CD14-positive monocyte (primary cell): Measurements from ENCODE around the gene ITGB3. TPM values are rescaled to one million over a fixed set of nuclear protein-coding genes. Genes with fewer than 3 reads are reported as not detected.

Experiments
- DNase-seq, 3 donors: peaks; one replicate each; pipeline ENCODE4 v3.0.0-alpha.2; 2011 to 2022
- H2AFZ ChIP-seq: 2 replicates; pipeline ENCODE4 v1.6.0; 2012; ENCODE audit warnings: mild to moderate bottlenecking, low read depth, low read length, inconsistent platforms; ENCODE audit not compliant: insufficient read depth, poor library complexity, severe bottlenecking
- H3K27ac ChIP-seq, 2 donors: 1 replicate in 1 of 2; 2 replicates in 1 of 2; pipeline ENCODE4 v1.5.1; 2012 to 2013; ENCODE audit warnings: low read length in 2 of 2, control low read depth in 1 of 2, inconsistent platforms in 1 of 2, low read depth in 1 of 2, mild to moderate bottlenecking in 1 of 2
- H3K27me3 ChIP-seq, 2 donors: one replicate each; pipeline versions ENCODE4 v1.6.0 to v1.6.1; 2011 to 2013; ENCODE audit warnings: low read length in 2 of 2; ENCODE audit not compliant: control insufficient read depth in 2 of 2, insufficient read depth in 2 of 2
- H3K36me3 ChIP-seq, 2 donors: replicated peaks in 1 of 2; 1 replicate in 1 of 2; 2 replicates in 1 of 2; pipeline versions ENCODE4 v1.5.1 to v1.6.1; 2012 to 2013; ENCODE audit warnings: low read length in 2 of 2, control low read depth in 1 of 2, inconsistent platforms in 1 of 2, mild to moderate bottlenecking in 1 of 2; ENCODE audit not compliant: insufficient read depth in 2 of 2, control insufficient read depth in 1 of 2
- H3K4me1 ChIP-seq, 2 donors: 1 replicate in 1 of 2; 2 replicates in 1 of 2; pipeline versions ENCODE4 v1.5.1 to v1.6.1; 2012 to 2013; ENCODE audit warnings: low read length in 2 of 2, control low read depth in 1 of 2, inconsistent platforms in 1 of 2, mild to moderate bottlenecking in 1 of 2, moderate library complexity in 1 of 2; ENCODE audit not compliant: insufficient read depth in 2 of 2, control insufficient read depth in 1 of 2
- H3K4me2 ChIP-seq: replicated peaks from 2 replicates; pipeline ENCODE3; 2012; ENCODE audit warnings: low read length, moderate library complexity, mild to moderate bottlenecking; ENCODE audit not compliant: poor library complexity, severe bottlenecking; ENCODE audit errors: extremely low read depth
- H3K4me3 ChIP-seq, 3 experiments: fragments of 200-600 bp in 1 of 3; sonication (generic) in 1 of 3; replicated peaks in 1 of 3; 1 replicate in 2 of 3; 2 replicates in 1 of 3; pipeline ENCODE4 v1.5.1; 2011 to 2013; ENCODE audit warnings: low read length in 3 of 3, mild to moderate bottlenecking in 3 of 3, control low read depth in 2 of 3, low read depth in 2 of 3, inconsistent platforms in 1 of 3, moderate library complexity in 1 of 3
- H3K79me2 ChIP-seq: 2 replicates; pipeline ENCODE4 v1.6.0; 2012; ENCODE audit warnings: mild to moderate bottlenecking, control low read depth, inconsistent platforms, low read length, moderate library complexity; ENCODE audit not compliant: insufficient read depth
- H3K9ac ChIP-seq: 2 replicates; pipeline ENCODE4 v1.6.0; 2017; ENCODE audit warnings: low read length, mild to moderate bottlenecking; ENCODE audit not compliant: insufficient read depth, poor library complexity, severe bottlenecking
- H3K9me3 ChIP-seq, 2 donors: replicated peaks in 1 of 2; 1 replicate in 1 of 2; 2 replicates in 1 of 2; pipeline versions ENCODE4 v1.5.1 to v1.6.1; 2012 to 2013; ENCODE audit warnings: low read length in 2 of 2, control low read depth in 1 of 2; ENCODE audit not compliant: control insufficient read depth in 1 of 2, insufficient read depth in 1 of 2
- H4K20me1 ChIP-seq: 2 replicates; pipeline ENCODE4 v1.6.0; 2012; ENCODE audit warnings: mild to moderate bottlenecking, low read length, control low read depth, moderate library complexity; ENCODE audit not compliant: insufficient read depth
- H3K27ac Mint-ChIP-seq, 7 donors: one replicate each; pipeline ENCODE4 v1.8.0; 2020; ENCODE audit warnings: mild to moderate bottlenecking in 7 of 7, mixed read lengths in 7 of 7, moderate library complexity in 6 of 7, inconsistent platforms in 2 of 7
- H3K27me3 Mint-ChIP-seq, 3 donors: one replicate each; pipeline ENCODE4 v1.8.0; 2021 to 2022; ENCODE audit warnings: low read depth in 3 of 3, mild to moderate bottlenecking in 3 of 3, mixed read lengths in 3 of 3, moderate library complexity in 3 of 3, inconsistent platforms in 1 of 3
- H3K36me3 Mint-ChIP-seq, 2 donors: one replicate each; pipeline ENCODE4 v1.8.0; 2020; ENCODE audit warnings: mixed read lengths in 2 of 2, inconsistent platforms in 1 of 2, mild to moderate bottlenecking in 1 of 2
- H3K4me1 Mint-ChIP-seq: one replicate; pipeline ENCODE4 v1.8.0; 2020; ENCODE audit warnings: mild to moderate bottlenecking, mixed read lengths
- H3K4me3 Mint-ChIP-seq, 2 donors: one replicate each; pipeline ENCODE4 v1.8.0; 2020; ENCODE audit warnings: mild to moderate bottlenecking in 2 of 2, mixed read lengths in 2 of 2, moderate library complexity in 1 of 2
- H3K9me3 Mint-ChIP-seq, 7 donors: one replicate each; pipeline ENCODE4 v1.8.0; 2020 to 2022; ENCODE audit warnings: mixed read lengths in 7 of 7, mild to moderate bottlenecking in 6 of 7, moderate library complexity in 6 of 7, inconsistent platforms in 2 of 7
- WGBS: methylation state at CpG from one replicate; pipeline ENCODE4 v1.1.5; 2013; ENCODE audit warnings: missing lambda C conversion rate; ENCODE audit not compliant: insufficient coverage; 5-methylcytosine and 5-hydroxymethylcytosine counted together
- intact Hi-C, 2 donors: fragments of 100-400 bp; cut with micrococcal nuclease; formaldehyde crosslinking; loops; one replicate each; pipeline versions ENCODE4 v1.15.0 to v1.15.1; 2023
- polyA plus RNA-seq, 3 donors: library from polyadenylated mRNA; depleted of rRNA in 1 of 3; unstranded in 2 of 3; stranded (reverse) in 1 of 3; fragments of 300-500 nt in 2 of 3; fragments of >200 nt in 1 of 3; fragmentation: Illumina TruSeq in 2 of 3; gene quantifications; 1 replicate in 2 of 3; 2 replicates in 1 of 3; pipeline ENCODE4 v1.2.3, GENCODE V29; 2012 to 2021
- TF ChIP-seq, protein P1 (sequence below): fragments of 200-600 bp; IDR thresholded peaks from one replicate; pipeline ENCODE4 v1.8.0; 2022; ENCODE audit warnings: antibody characterized with exemption, mild to moderate bottlenecking

ITGB3 gene
- polyA plus RNA-seq, 3 donors: 0.01 to 1.6 (median 1.3) TPM

DNA sequence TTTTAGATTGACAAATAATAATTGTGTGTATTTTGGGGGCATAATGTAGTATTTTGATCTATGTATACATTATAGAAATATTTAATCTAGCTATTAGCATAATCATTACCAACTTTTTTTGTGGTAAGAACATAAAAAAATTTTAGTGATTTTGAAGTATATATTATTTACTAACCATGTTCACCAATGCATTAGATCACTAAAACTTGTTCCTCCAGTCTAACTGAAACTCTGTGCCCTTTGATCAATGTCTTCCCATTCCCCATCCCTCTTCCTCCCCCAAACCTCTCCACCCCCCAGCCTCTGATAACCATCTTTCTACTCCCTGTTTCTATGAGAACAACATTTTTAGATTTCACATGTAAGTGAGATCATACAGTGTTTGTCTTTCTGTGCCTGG, 78.7 kb downstream of the ITGB3 start:
- Mint-ChIP-seq H3K4me3 (no peak overlapping the region), H3K4me1 (peaks cover 8% of the 10 kb centered on the region), H3K27ac (no peak overlapping the region), H3K9me3 (peaks cover 0 to 6% (median 4%) of the 10 kb centered on the region in 7 donors), H3K36me3 (peaks cover 18 to 27% of the 10 kb centered on the region in 2 donors), H3K27me3 (no peaks in the 10 kb centered on the region)
- intact Hi-C loops: no loop called here
- Histone ChIP-seq H3K4me1 (peaks cover 5 to 14% of the 10 kb centered on the region in 2 donors), H3K4me3 (no peak overlapping the region), H3K36me3 (peaks cover 0 to 10% of the 10 kb centered on the region in 2 donors), H3K27ac (no peak overlapping the region), H3K9me3 (no peaks in the 10 kb centered on the region), H3K27me3 (peaks cover 0 to 2% of the 10 kb centered on the region in 2 donors), H4K20me1 (no peaks in the 10 kb centered on the region), H3K79me2 (no peaks in the 10 kb centered on the region), H3K9ac (no peak overlapping the region), H3K4me2 (no peak overlapping the region), H2AFZ (no peak overlapping the region)
- TF ChIP-seq, protein P1, sequence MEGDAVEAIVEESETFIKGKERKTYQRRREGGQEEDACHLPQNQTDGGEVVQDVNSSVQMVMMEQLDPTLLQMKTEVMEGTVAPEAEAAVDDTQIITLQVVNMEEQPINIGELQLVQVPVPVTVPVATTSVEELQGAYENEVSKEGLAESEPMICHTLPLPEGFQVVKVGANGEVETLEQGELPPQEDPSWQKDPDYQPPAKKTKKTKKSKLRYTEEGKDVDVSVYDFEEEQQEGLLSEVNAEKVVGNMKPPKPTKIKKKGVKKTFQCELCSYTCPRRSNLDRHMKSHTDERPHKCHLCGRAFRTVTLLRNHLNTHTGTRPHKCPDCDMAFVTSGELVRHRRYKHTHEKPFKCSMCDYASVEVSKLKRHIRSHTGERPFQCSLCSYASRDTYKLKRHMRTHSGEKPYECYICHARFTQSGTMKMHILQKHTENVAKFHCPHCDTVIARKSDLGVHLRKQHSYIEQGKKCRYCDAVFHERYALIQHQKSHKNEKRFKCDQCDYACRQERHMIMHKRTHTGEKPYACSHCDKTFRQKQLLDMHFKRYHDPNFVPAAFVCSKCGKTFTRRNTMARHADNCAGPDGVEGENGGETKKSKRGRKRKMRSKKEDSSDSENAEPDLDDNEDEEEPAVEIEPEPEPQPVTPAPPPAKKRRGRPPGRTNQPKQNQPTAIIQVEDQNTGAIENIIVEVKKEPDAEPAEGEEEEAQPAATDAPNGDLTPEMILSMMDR: no peak
- DNase-seq: no peak

DNA sequence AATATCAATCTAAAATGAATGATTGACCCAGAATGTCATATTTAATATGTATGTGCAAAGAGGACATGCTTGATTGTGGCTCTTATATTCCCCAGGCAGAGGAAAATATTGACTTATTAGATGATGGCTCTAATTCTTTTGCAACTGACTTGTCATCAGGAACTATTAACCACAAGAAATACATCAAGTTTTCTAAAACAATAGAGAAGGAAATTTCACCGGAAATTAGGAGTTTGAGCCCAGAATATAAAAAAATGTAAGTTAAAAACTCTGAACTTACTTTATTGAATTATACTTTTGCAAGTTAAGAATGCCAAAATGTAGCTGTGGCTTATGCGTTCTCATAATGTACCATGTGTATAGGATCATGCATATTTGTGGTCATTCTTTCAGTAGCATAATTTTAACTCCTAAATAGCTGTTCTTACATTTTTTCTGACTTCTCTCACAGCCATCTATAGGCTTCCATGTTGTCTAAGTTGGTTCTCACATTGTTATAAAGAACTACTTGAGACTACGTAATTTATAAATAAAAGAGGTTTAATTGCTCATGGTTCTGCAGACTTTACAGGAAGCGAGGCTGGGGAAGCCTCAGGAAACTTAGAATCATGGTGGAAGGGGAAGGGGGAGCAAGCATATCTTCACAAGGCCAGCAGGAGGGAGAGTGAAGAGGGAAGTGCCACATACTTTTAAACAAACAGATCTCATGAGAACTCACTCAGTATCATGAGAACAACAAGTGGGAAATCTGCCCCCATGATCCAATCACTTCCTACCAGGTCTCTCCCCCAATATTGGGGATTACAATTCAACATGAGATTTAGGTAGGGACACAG, 81.7 kb downstream of the ITGB3 start:
- intact Hi-C loops: no loop called here
- H4K20me1 ChIP-seq: no peaks in the 10 kb centered on the region
- peaks cover 0 to 2% of the 10 kb centered on the region in 2 donors for H3K27me3 ChIP-seq
- H3K4me3 ChIP-seq: no peak overlapping the region
- peaks cover 0 to 6% (median 4%) of the 10 kb centered on the region in 7 donors for H3K9me3 Mint-ChIP-seq
- H3K79me2 ChIP-seq: no peaks in the 10 kb centered on the region
- peaks cover 14 to 20% of the 10 kb centered on the region in 2 donors for H3K36me3 Mint-ChIP-seq
- no peaks in the 10 kb centered on the region for H3K27me3 Mint-ChIP-seq
- peaks cover 5 to 14% of the 10 kb centered on the region in 2 donors for H3K4me1 ChIP-seq
- H3K9me3 ChIP-seq: no peaks in the 10 kb centered on the region
- DNase-seq: no peak
- peaks cover 0 to 10% of the 10 kb centered on the region in 2 donors for H3K36me3 ChIP-seq
- no peak overlapping the region for H3K27ac ChIP-seq
- TF ChIP-seq, protein P1: no peak
- no peak overlapping the region for H3K4me2 ChIP-seq
- H2AFZ ChIP-seq: no peak overlapping the region
- no peak overlapping the region for H3K9ac ChIP-seq
- H3K4me1 Mint-ChIP-seq: peaks cover 8% of the 10 kb centered on the region
- no peak overlapping the region for H3K4me3 Mint-ChIP-seq
- H3K27ac Mint-ChIP-seq: peak overlapping the region in 3 of 7 donors; percentile 20 to 82 (median 80)
- no CpG with 5 or more reads among the region's 4 CpGs for WGBS
